Stomach (tissue), 9 donors: Measurements from ENCODE around the gene FBXO22. TPM values are rescaled to one million over a fixed set of nuclear protein-coding genes. Genes with fewer than 3 reads are reported as not detected.

Source experiments
- DNase-seq, 2 donors: peaks; one replicate each; pipeline versions ENCODE4 v3.0.0 to v3.0.0-alpha.2; 2013 to 2019
- H3K27ac ChIP-seq, 5 donors: fragments of 200-600 bp in 4 of 5; sonication (generic) in 4 of 5; one replicate each; pipeline ENCODE4 v1.5.1; 2013 to 2019; ENCODE audit warnings: mild to moderate bottlenecking in 1 of 5, moderate library complexity in 1 of 5
- H3K27me3 ChIP-seq, 3 donors: fragments of 200-600 bp; sonication (generic); one replicate each; pipeline ENCODE4 v1.5.1; 2017 to 2019; ENCODE audit warnings: mixed run types in 1 of 3
- H3K36me3 ChIP-seq, 4 donors: fragments of 200-600 bp; sonication (generic); 1 replicate in 3 of 4; 2 replicates in 1 of 4; pipeline ENCODE4 v1.5.1; 2016 to 2019
- H3K4me1 ChIP-seq, 4 donors: fragments of 200-600 bp; sonication (generic); one replicate each; pipeline ENCODE4 v1.5.1; 2016 to 2019
- H3K4me3 ChIP-seq, 4 donors: fragments of 200-600 bp; sonication (generic) in 3 of 4; one replicate each; pipeline ENCODE4 v1.5.1; 2016 to 2019; ENCODE audit warnings: mild to moderate bottlenecking in 1 of 4
- H3K9me3 ChIP-seq, 4 donors: fragments of 200-600 bp; sonication (generic); one replicate each; pipeline ENCODE4 v1.5.1; 2016 to 2019
- EP300 ChIP-seq: sonication (generic); formaldehyde crosslinking; IDR thresholded peaks from one replicate; pipeline ENCODE4 v1.6.1; 2017; ENCODE audit warnings: antibody characterized with exemption
- POLR2A ChIP-seq, 4 donors: fragments of 450-650 bp; IDR thresholded peaks; one replicate each; pipeline ENCODE4 v1.6.1; 2016; ENCODE audit warnings: antibody characterized with exemption in 4 of 4, control low read depth in 2 of 4, mild to moderate bottlenecking in 1 of 4, moderate library complexity in 1 of 4
- POLR2AphosphoS5 ChIP-seq, 3 donors: sonication (generic); formaldehyde crosslinking; IDR thresholded peaks; one replicate each; pipeline ENCODE4 v1.6.1; 2016; ENCODE audit warnings: antibody characterized with exemption in 3 of 3
- WGBS, 5 donors: extraction: QIAGEN DNeasy Blood & Tissue Kit in 3 of 5; methylation state at CpG; one replicate each; pipeline versions ENCODE4 v1.1.5 to v1.1.7; 2013 to 2018; 5-methylcytosine and 5-hydroxymethylcytosine counted together
- intact Hi-C: fragments of 100-400 bp; cut with DNase I; formaldehyde crosslinking; loops from one replicate; pipeline ENCODE4 v1.15.1; 2023; ENCODE audit warnings: low total_unique reads
- polyA plus RNA-seq, 3 donors: library from polyadenylated mRNA; stranded (reverse); fragments of 200-250 nt; gene quantifications; one replicate each; pipeline ENCODE4 v1.2.3, GENCODE V29; 2013
- total RNA-seq, 5 donors: library from RNA; depleted of rRNA; stranded (reverse); fragments of >200 nt; gene quantifications; one replicate each; pipeline versions ENCODE4 v1.1.0 to v1.2.3, GENCODE V29; 2014 to 2016
- TF ChIP-seq, protein P1 (sequence below), 7 experiments: fragments of 450-650 bp in 4 of 7; fragments of 200-600 bp in 3 of 7; sonication (generic) in 3 of 7; IDR thresholded peaks; one replicate each; pipeline ENCODE4 v1.5.1; 2016 to 2019; ENCODE audit warnings: antibody characterized with exemption in 7 of 7, control low read depth in 2 of 7, mild to moderate bottlenecking in 1 of 7
- donor health status: healthy with polysubstance abuse.
- donor health status: Bipolar disorder and iron deficiency.
- donor health status: healthy.

Gene FBXO22
- total and polyA plus RNA-seq, 8 donors, result 8.2 to 100 (median 19.0) TPM

GRCh38 chr15:75943713-75944215, 40.1 kb downstream of the FBXO22 start:
- 41 to 67% (median 57%) methylated on average over 1 of the region's 1 CpG for whole genome bisulfite sequencing, 5 donors
- peaks cover 0 to 4% (median 0%) of the 10 kb centered on the region in 3 donors for H3K27me3 ChIP-seq
- H3K27ac ChIP-seq, result no peak overlapping the region
- H3K36me3 ChIP-seq, result peaks cover 0 to 2% (median 0%) of the 10 kb centered on the region in 4 donors
- H3K4me1 ChIP-seq, result no peaks in the 10 kb centered on the region
- DNase-seq, result no peak
- intact Hi-C loops, result no loop called here
- TF ChIP-seq EP300 (no peak), POLR2AphosphoS5 (IDR thresholded peaks at IDR 0.05) (no peak), POLR2A (IDR thresholded peaks at IDR 0.05) (no peak)
- TF ChIP-seq, protein P1, sequence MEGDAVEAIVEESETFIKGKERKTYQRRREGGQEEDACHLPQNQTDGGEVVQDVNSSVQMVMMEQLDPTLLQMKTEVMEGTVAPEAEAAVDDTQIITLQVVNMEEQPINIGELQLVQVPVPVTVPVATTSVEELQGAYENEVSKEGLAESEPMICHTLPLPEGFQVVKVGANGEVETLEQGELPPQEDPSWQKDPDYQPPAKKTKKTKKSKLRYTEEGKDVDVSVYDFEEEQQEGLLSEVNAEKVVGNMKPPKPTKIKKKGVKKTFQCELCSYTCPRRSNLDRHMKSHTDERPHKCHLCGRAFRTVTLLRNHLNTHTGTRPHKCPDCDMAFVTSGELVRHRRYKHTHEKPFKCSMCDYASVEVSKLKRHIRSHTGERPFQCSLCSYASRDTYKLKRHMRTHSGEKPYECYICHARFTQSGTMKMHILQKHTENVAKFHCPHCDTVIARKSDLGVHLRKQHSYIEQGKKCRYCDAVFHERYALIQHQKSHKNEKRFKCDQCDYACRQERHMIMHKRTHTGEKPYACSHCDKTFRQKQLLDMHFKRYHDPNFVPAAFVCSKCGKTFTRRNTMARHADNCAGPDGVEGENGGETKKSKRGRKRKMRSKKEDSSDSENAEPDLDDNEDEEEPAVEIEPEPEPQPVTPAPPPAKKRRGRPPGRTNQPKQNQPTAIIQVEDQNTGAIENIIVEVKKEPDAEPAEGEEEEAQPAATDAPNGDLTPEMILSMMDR (IDR thresholded peaks at IDR 0.05), result no peak
- no peaks in the 10 kb centered on the region for H3K9me3 ChIP-seq
- H3K4me3 ChIP-seq, result no peak overlapping the region

GRCh38 chr15:75945953-75946352, 42.3 kb downstream of the FBXO22 start:
- TF ChIP-seq, protein P1 (IDR thresholded peaks at IDR 0.05), result no peak
- no peak for TF ChIP-seq POLR2AphosphoS5 (IDR thresholded peaks at IDR 0.05)
- no peak for TF ChIP-seq POLR2A (IDR thresholded peaks at IDR 0.05)
- no peak for TF ChIP-seq EP300
- no peaks in the 10 kb centered on the region for H3K4me1 ChIP-seq
- no peak overlapping the region for H3K4me3 ChIP-seq
- H3K36me3 ChIP-seq, result no peaks in the 10 kb centered on the region
- no peak overlapping the region for H3K27ac ChIP-seq
- intact Hi-C loops, result no loop called here
- no peak for DNase-seq
- H3K27me3 ChIP-seq, result peaks cover 0 to 8% (median 0%) of the 10 kb centered on the region in 3 donors
- no peaks in the 10 kb centered on the region for H3K9me3 ChIP-seq
- 63 to 78% (median 76%) methylated on average over 4 of the region's 4 CpGs for WGBS, 5 donors

- 66 to 92% (median 74%) methylated on average over 1 of the region's 1 CpG for WGBS, 5 donors
- Histone ChIP-seq H3K4me3 (no peak overlapping the region), H3K27ac (no peak overlapping the region), H3K36me3 (no peaks in the 10 kb centered on the region), H3K27me3 (peaks cover 0 to 8% (median 0%) of the 10 kb centered on the region in 3 donors), H3K9me3 (no peaks in the 10 kb centered on the region), H3K4me1 (no peaks in the 10 kb centered on the region)
- no peak for DNase-seq
- TF ChIP-seq EP300 (no peak), POLR2A (IDR thresholded peaks at IDR 0.05) (no peak), POLR2AphosphoS5 (IDR thresholded peaks at IDR 0.05) (no peak)
- TF ChIP-seq, protein P1 (IDR thresholded peaks at IDR 0.05), result no peak
- intact Hi-C loops, result no loop called here
These were observed 43.4 kb downstream of the FBXO22 start for GRCh38 chr15:75947092-75947491.

DNA sequence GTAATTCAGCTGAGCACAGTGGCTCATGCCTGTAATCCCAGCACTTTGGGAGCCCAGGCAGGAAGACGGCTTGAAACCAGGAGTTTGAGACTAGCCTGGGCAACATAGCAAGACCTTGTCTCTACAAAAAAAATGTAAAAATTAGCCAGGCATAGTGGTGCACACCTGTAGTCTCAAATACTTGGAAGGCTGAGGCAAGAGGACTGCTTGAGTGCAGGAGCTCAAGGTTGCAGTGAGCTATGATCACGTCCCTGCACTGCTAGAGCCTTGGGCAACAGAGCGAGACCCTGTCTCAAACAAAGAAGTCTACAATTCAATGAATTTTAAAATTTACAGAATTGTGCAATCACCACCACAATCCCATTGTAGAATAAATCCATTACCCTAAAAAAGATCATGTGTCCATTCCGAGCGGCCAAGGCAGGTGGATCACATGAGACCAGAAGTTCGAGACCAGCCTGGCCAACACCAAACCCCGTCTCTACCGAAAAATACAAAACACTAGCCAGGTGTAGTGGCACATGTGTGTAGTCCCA, 45.2 kb downstream of the FBXO22 start:
- TF ChIP-seq POLR2AphosphoS5 (IDR thresholded peaks at IDR 0.05), result no peak
- TF ChIP-seq, protein P1 (IDR thresholded peaks at IDR 0.05), result no peak
- TF ChIP-seq POLR2A (IDR thresholded peaks at IDR 0.05), result no peak
- TF ChIP-seq EP300, result no peak
- DNase-seq, result no peak
- intact Hi-C loops, result no loop called here
- WGBS, 5 donors, result 81 to 87% (median 85%) methylated on average over 8 of the region's 8 CpGs
- no peaks in the 10 kb centered on the region for H3K9me3 ChIP-seq
- H3K4me1 ChIP-seq, result no peaks in the 10 kb centered on the region
- H3K27ac ChIP-seq, result no peak overlapping the region
- peaks cover 0 to 11% (median 0%) of the 10 kb centered on the region in 3 donors for H3K27me3 ChIP-seq
- H3K4me3 ChIP-seq, result no peak overlapping the region
- H3K36me3 ChIP-seq, result no peaks in the 10 kb centered on the region
